ENCODE measurements around the gene CBY2.

DNA sequence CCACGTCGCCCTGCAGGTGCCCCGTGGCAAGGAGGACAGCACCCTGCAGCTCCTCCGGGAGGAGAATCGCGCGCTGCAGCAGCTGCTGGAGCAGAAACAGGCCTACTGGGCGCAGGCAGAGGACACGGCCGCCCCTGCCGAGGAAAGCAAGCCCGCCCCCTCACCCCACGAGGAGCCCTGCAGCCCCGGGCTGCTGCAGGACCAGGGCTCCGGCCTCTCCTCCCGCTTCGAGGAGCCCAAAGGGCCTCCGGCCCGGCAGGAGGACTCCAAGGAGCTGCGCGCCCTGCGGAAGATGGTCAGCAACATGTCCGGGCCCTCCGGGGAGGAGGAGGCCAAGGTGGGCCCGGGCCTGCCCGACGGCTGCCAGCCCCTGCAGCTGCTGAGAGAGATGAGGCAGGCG, 11.6 kb downstream of the CBY2 start:
- no peak for TF ChIP-seq POLR2A (IDR thresholded peaks at IDR 0.05)
- TF ChIP-seq, protein P1, sequence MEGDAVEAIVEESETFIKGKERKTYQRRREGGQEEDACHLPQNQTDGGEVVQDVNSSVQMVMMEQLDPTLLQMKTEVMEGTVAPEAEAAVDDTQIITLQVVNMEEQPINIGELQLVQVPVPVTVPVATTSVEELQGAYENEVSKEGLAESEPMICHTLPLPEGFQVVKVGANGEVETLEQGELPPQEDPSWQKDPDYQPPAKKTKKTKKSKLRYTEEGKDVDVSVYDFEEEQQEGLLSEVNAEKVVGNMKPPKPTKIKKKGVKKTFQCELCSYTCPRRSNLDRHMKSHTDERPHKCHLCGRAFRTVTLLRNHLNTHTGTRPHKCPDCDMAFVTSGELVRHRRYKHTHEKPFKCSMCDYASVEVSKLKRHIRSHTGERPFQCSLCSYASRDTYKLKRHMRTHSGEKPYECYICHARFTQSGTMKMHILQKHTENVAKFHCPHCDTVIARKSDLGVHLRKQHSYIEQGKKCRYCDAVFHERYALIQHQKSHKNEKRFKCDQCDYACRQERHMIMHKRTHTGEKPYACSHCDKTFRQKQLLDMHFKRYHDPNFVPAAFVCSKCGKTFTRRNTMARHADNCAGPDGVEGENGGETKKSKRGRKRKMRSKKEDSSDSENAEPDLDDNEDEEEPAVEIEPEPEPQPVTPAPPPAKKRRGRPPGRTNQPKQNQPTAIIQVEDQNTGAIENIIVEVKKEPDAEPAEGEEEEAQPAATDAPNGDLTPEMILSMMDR (IDR thresholded peaks at IDR 0.05) = no peak
- TF ChIP-seq POLR2AphosphoS5 (IDR thresholded peaks at IDR 0.05) = no peak
- no peak for TF ChIP-seq EP300 (IDR thresholded peaks at IDR 0.05)

Data from upper lobe of left lung (tissue), 4 donors.